ENCODE results near the gene SAMD11.
"Not testable (repeated sequence)": the region's sequence is repeated elsewhere in the genome, so short reads cannot be mapped to it uniquely, and the experiment has no call there.

- TF ChIP-seq, protein P1, sequence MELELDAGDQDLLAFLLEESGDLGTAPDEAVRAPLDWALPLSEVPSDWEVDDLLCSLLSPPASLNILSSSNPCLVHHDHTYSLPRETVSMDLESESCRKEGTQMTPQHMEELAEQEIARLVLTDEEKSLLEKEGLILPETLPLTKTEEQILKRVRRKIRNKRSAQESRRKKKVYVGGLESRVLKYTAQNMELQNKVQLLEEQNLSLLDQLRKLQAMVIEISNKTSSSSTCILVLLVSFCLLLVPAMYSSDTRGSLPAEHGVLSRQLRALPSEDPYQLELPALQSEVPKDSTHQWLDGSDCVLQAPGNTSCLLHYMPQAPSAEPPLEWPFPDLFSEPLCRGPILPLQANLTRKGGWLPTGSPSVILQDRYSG (CRISPR knock-in tag; IDR thresholded peaks at IDR 0.05): not testable (repeated sequence)
- TF ChIP-seq, protein P2, sequence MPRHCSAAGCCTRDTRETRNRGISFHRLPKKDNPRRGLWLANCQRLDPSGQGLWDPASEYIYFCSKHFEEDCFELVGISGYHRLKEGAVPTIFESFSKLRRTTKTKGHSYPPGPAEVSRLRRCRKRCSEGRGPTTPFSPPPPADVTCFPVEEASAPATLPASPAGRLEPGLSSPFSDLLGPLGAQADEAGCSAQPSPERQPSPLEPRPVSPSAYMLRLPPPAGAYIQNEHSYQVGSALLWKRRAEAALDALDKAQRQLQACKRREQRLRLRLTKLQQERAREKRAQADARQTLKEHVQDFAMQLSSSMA (CRISPR knock-in tag; IDR thresholded peaks at IDR 0.05): not testable (repeated sequence)
- not testable (repeated sequence) for TF ChIP-seq KLF9 (CRISPR knock-in tag; IDR thresholded peaks at IDR 0.05; ENCODE audit: low read depth); TCF12 (IDR thresholded peaks at IDR 0.05); TCF12 (CRISPR knock-in tag; IDR thresholded peaks at IDR 0.05); ZNF33B (CRISPR knock-in tag; IDR thresholded peaks at IDR 0.05); ZNF138 (CRISPR knock-in tag; IDR thresholded peaks at IDR 0.05; ENCODE audit: low read depth); ZNF850 (CRISPR knock-in tag; conservative IDR thresholded peaks at IDR 0.05); TAF1 (CRISPR knock-in tag; IDR thresholded peaks at IDR 0.05); POLR2A (IDR thresholded peaks at IDR 0.05; ENCODE audit: insufficient read depth in 1 of 2, low read depth in 2 of 2, low read length in 2 of 2)
- TF ChIP-seq, protein P3, sequence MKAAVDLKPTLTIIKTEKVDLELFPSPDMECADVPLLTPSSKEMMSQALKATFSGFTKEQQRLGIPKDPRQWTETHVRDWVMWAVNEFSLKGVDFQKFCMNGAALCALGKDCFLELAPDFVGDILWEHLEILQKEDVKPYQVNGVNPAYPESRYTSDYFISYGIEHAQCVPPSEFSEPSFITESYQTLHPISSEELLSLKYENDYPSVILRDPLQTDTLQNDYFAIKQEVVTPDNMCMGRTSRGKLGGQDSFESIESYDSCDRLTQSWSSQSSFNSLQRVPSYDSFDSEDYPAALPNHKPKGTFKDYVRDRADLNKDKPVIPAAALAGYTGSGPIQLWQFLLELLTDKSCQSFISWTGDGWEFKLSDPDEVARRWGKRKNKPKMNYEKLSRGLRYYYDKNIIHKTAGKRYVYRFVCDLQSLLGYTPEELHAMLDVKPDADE (CRISPR knock-in tag; IDR thresholded peaks at IDR 0.05): not testable (repeated sequence)
Observed at GRCh38 chr1:946811-947210, 23.1 kb downstream of the SAMD11 start.

Measured in HepG2 (cell line).